GM18868 (cell line): ENCODE measurements around the gene CYP4F8.
"Not testable (repeated sequence)": the region's sequence is repeated elsewhere in the genome, so short reads cannot be mapped to it uniquely, and the experiment has no call there.

Source experiments
- ATAC-seq: cut with Tn5 transposase; IDR thresholded peaks from one replicate; pipeline ENCODE4 v1.9.1; 2021; ENCODE audit warnings: mild to moderate bottlenecking, moderate library complexity; ENCODE audit not compliant: unreplicated experiment

The CYP4F8 gene

GRCh38 chr19:15642807-15643206, 27.8 kb downstream of the CYP4F8 start:
- ATAC-seq, result no peak

DNA sequence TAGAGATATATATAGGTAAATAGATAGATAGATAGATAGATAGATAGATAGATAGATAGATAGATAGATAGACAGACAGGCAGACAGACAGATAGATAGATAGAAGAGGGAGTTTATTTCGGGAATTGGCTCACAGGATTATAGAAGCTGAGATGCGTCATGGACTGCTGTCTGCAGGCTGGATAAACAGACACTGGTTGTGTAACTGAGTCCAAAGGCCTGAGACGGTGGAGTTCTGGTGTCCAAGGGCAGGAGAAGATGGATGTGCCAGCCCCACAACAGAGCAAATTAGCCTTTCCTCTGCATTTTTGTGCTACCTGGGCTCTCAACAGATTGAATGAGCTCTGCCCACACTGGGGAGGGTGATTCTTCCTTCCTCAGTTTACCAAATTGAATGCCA, 28.4 kb downstream of the CYP4F8 start:
- ATAC-seq, result no peak

DNA sequence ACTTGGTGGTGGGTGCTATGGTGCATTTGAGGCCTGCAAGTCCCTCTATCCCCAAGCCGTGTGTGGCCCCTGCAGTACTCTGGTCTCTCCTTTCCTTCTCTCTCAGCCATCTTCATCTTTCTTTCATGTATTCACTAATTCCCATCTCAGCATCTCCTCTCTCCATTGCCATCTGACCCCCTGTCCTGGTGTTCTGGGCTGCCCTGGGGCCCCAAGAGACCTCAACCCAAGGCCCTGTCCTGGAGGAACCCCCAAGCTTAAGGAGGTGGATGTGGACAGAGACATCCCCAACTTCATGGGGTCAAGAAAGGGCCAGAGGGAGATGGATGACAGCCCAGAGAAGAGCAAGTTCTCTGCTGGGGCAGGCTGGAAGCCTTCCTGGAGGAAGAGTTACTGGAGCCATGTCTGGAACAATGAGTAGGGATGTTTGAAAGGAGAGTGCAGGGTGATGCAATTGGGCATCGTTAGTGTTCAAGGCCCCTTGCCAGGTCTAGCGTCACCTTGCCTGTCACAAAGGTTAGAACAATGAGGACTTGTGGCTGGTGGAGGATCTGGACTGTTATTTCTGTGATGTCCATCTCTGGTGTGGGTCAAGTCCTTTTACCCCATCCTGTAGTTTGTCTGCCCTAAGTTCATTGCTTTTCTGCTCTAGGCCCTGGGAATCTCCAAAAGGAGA, 29.2 kb downstream of the CYP4F8 start:
- no peak for ATAC-seq

- ATAC-seq, result no peak
Measured at GRCh38 chr19:15644816-15645215, 29.8 kb downstream of the CYP4F8 start.

DNA sequence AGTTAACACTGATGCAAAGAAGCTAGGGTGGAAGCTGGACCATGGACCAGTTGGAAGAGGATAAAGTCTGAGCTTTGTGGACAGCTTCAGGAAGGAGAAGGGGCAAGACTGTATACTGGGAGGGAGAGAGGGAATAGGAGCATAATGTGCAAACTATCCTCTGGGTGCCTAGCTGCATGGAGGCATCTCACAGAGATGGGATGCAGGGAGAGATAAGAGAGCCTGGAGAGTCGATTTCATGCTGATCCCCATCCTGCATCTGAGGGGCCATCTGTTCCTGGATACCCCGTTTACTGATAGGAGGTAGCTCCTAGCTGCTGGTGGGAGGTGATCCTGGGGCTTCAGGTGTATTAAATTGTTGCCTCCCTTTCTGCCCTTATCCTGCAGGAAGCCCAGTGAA, 34.5 kb downstream of the CYP4F8 start:
- no peak for ATAC-seq

GRCh38 chr19:15650123-15650522, 35.1 kb downstream of the CYP4F8 start:
- ATAC-seq, result not testable (repeated sequence)

DNA sequence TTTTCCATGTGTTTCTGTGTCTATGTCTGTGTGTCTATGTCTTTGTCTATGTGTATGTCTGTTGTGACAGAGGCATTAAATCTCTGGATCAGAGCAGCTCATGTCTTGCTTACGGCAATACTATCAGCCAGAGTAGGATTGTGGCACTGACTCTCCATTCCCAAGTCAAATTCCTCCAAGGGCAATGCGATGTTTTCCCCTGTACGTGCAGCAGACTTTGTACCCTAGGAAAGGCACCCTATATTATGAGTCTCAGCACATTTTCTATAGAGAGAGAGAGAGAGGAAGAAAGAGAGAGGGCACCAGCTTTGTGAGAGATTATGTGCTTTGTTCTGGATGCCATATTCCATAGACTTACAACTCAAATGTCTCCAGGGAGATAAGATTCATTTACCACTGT, 36.8 kb downstream of the CYP4F8 start:
- ATAC-seq, result no peak

DNA sequence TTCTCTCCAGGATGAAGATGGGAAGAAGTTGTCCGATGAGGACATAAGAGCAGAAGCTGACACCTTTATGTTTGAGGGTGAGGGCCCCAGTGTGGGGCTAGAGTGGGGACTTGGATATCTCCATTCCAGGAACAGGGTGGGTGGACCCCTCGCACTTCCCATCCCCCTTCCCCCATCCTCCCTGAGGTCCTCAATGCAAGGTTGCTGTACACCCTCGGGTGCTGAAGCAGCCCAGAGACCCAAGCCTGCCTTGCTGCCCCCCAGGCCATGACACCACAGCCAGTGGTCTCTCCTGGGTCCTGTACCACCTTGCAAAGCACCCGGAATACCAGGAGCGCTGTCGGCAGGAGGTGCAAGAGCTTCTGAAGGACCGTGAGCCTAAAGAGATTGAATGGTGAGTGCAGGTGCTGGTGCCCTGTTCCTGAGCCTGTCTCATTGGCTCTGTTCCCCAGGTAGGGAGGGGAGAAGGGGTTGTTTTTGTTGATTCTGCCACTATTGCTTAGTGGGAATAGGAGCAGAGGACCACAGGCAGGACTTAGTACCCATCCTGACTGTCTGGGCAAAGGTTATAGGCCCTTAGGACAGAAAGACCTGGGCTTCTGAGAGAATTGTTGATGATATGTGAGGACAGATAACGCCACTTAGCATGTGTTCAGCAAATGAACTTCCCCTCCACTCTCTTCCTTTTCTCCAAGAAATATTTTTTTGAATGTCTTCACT, 37.7 kb downstream of the CYP4F8 start:
- no peak for ATAC-seq

DNA sequence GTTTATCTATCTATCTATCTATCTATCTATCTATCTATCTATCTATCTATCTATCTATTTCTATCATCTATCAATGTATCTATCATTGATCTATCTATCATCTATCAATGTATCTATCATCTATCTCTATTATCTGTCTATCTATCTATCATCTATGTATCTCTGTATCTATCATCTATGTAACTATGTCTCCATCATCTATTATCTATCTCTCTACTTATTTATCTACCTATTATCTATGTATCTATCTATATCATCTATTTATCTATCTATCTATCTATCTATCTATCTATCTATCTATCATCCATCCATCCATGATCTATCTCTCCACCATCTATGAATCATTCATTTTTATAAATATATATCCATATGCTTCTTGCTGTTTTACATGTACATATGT, 41.4 kb downstream of the CYP4F8 start:
- ATAC-seq, result no peak

- ATAC-seq, result no peak
Measured at GRCh38 chr19:15663247-15663646, 48.2 kb downstream of the CYP4F8 start.

GRCh38 chr19:15666186-15666585, 51.2 kb downstream of the CYP4F8 start:
- no peak for ATAC-seq

DNA sequence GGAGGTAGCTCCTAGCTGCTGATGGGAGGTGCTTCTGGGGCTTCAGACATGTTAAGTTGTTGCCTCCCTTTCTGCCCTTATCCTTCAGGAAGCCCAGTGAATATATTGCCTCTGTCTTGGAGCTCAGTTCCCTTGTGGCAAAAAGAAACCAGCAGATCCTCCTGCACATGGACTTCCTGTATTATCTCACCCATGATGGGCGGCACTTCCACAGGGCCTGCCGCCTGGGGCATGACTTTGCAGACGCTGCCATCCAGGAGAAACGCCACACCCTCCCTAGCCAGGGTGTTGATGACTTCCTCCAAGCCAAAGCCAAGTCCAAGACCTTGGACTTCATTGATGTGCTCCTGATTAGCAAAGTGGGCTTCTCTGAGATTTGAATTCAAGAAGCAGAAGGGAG, 51.9 kb downstream of the CYP4F8 start:
- ATAC-seq, result no peak

- no peak for ATAC-seq
Measured at GRCh38 chr19:15669440-15669839, 54.4 kb downstream of the CYP4F8 start.

GRCh38 chr19:15669891-15670290, 54.9 kb downstream of the CYP4F8 start:
- no peak for ATAC-seq

GRCh38 chr19:15671237-15671821, 56.3 kb downstream of the CYP4F8 start:
- ATAC-seq, result no peak

- ATAC-seq, result no peak
Measured at GRCh38 chr19:15671891-15672579, 57.0 kb downstream of the CYP4F8 start.

DNA sequence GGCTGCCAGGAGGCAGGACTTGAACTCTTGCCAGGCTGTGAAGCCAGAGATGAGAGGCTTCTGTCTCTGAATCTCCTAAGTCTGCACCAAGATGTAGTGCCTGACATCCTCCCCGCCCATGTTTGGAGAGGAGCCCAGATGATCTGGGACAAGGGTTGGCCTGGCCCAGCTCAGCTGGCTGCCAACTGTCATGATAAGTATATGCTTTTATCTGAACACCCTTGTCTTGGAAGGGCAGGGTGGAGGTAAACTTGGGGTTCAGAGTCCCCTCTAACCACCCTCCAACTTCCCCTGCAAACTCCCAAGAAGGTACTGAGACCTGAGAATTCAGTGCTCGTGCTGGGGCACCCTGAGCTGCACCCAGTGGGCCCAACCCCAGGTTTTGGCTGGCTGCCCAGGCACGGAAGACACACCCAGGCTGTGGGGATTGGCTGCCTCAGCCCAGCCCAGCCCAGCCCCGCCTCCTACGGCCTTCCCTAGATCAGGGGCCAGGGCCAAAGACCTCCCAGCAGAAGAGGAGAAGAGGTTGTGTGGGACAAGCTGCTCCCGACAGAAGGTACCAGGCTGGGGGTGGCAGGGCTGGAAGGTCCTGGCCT, 57.7 kb downstream of the CYP4F8 start, which contains the start of gene CYP4F12:
TSS of gene CYP4F12 (plus strand) at position 508 of the 596 bp plus-strand sequence. CDS start 443 bp downstream, outside the sequence.
- ATAC-seq, result no peak

- ATAC-seq, result no peak
Measured at GRCh38 chr19:15673176-15673654, 58.2 kb downstream of the CYP4F8 start.

DNA sequence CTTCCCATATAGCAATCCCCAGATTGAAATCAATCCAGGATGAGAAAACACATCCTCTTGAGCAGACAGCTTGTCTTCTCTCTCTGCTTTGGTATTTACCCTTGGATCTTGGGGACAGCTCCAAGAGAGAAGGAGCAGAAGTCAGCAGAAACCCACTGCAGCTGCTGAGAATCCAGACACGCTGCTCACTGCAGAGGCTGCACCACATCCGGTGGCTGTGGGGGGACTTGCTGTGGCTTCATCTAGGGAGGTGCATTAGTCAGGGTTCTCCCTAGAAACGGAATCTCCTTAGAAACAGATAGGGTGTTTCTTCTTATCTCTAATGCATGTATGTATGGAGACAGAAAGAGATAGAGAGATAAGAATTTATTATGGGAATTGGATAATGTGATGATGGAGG, 60.5 kb downstream of the CYP4F8 start:
- ATAC-seq, result no peak

DNA sequence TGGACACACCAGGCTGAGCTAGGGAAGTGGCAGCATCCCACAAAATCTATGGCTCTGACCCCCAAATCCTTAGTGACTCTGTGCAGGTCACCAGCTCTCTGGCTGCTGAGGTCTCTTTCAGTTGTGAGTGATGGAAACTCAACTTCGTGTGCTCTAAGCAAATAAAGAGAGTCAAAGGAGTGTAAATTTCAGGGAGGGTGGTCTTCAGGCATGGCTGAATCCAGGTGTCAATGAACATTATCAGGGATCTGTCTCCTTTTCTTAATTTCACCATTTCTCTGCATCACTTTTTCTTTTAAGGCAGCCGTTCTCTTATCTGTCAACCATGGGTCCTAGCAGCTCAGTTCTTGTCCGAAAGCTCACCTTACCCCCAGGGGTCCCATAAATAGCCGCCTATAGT, 64.1 kb downstream of the CYP4F8 start:
- ATAC-seq, result no peak

DNA sequence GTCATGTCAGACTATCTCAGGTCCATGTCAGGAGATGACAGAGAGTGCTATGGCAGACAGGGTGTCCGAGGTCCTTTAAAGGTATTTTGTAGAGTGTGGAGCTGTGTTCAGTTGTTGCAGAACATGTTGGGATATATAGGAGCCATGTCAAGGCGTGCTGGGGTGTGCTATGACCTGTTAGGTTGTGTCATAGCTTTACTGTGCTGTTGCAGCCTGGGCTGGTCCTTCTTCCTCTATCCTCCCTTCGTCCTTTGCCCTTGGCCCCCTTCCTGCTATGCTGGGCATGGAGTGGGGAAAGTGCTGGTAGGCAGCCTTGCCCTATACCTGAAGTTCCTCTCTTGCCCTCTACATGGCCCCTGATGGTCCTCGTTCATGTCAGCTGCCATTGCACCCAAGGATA, 64.8 kb downstream of the CYP4F8 start:
- not testable (repeated sequence) for ATAC-seq
